HEK293 (cell line): ENCODE results near the gene CD99L2.
A peak's percentile ranks its signal among the peaks of the same experiment; 100 is the strongest.
"Not testable (repeated sequence)": the region's sequence is repeated elsewhere in the genome, so short reads cannot be mapped to it uniquely, and the experiment has no call there.

Experiments used
- CTCF ChIA-PET: fragments of 350-600 bp; formaldehyde crosslinking; extraction: SDS; loops from one replicate; lab custom pipeline; 2021; ENCODE audit warnings: antibody characterized with exemption; lab: Yijun Ruan, JAX
- POLR2A ChIA-PET: fragments of 300-600 bp; formaldehyde crosslinking; extraction: SDS; loops from one replicate; lab custom pipeline; 2020; ENCODE audit warnings: antibody characterized with exemption, inconsistent platforms; lab: Yijun Ruan, JAX
- H3K27ac ChIP-seq: fragments of 200-500 bp; sonication (Bioruptor generic); 2 replicates; pipeline ENCODE4 v1.5.1; 2014; ENCODE audit warnings: low read depth, low read length, control low read depth, inconsistent platforms; ENCODE audit errors: extremely low read depth
- H3K36me3 ChIP-seq, 2 experiments: fragments of 200-500 bp in 1 of 2; sonication (Bioruptor generic) in 1 of 2; 1 replicate in 1 of 2; 2 replicates in 1 of 2; pipeline ENCODE4 v1.5.1; 2014 to 2017; ENCODE audit warnings: inconsistent platforms in 2 of 2, low read length in 2 of 2; ENCODE audit not compliant: control insufficient read depth in 2 of 2, insufficient read depth in 1 of 2
- H3K4me1 ChIP-seq: fragments of 200-500 bp; sonication (Bioruptor generic); 2 replicates; pipeline ENCODE4 v1.5.1; 2014; ENCODE audit warnings: mild to moderate bottlenecking, low read length, inconsistent platforms; ENCODE audit not compliant: control insufficient read depth, insufficient read depth
- H3K4me3 ChIP-seq: 2 replicates; pipeline ENCODE4 v1.5.1; 2011; ENCODE audit warnings: low read depth, mild to moderate bottlenecking, control low read depth, low read length, moderate library complexity
- H3K9me3 ChIP-seq: fragments of 200-500 bp; sonication (Bioruptor generic); 2 replicates; pipeline ENCODE4 v1.5.1; 2014; ENCODE audit warnings: low read depth, low read length, inconsistent platforms; ENCODE audit not compliant: control insufficient read depth, insufficient read depth
- EGR2 ChIP-seq: fragments of 450-650 bp; formaldehyde crosslinking; IDR thresholded peaks from 2 replicates; pipeline ENCODE4 v1.5.1; 2016; ENCODE audit warnings: low read depth, missing biosample characterization, missing genetic modification characterization
- ELK4 ChIP-seq: IDR thresholded peaks from 2 replicates; pipeline ENCODE4 v1.6.1; 2011; ENCODE audit warnings: mild to moderate bottlenecking, low read depth, low read length, borderline replicate concordance
- HOXC10 ChIP-seq: sonication (generic); formaldehyde crosslinking; IDR thresholded peaks from 2 replicates; pipeline ENCODE4 v1.8.1; 2023; ENCODE audit warnings: mild to moderate bottlenecking, missing genetic modification reagents
- HOXD13 ChIP-seq: sonication (generic); formaldehyde crosslinking; IDR thresholded peaks from 2 replicates; pipeline ENCODE4 v1.8.0; 2022; ENCODE audit warnings: missing genetic modification reagents, borderline replicate concordance
- KLF10 ChIP-seq: fragments of 450-650 bp; IDR thresholded peaks from 2 replicates; pipeline ENCODE4 v1.5.1; 2018; ENCODE audit warnings: missing biosample characterization, mild to moderate bottlenecking, missing genetic modification characterization
- REPIN1 ChIP-seq: fragments of 450-650 bp; formaldehyde crosslinking; IDR thresholded peaks from 2 replicates; pipeline ENCODE4 v1.5.1; 2017; ENCODE audit warnings: missing biosample characterization, missing genetic modification characterization, low read depth
- YY2 ChIP-seq: fragments of 450-650 bp; formaldehyde crosslinking; IDR thresholded peaks from 2 replicates; pipeline ENCODE4 v1.5.1; 2016; ENCODE audit warnings: missing biosample characterization, missing genetic modification characterization
- ZBTB49 ChIP-seq: fragments of 450-650 bp; formaldehyde crosslinking; IDR thresholded peaks from 2 replicates; pipeline ENCODE4 v1.5.1; 2016; ENCODE audit warnings: missing biosample characterization, missing genetic modification characterization, low read depth
- ZNF157 ChIP-seq: fragments of 450-650 bp; formaldehyde crosslinking; IDR thresholded peaks from 2 replicates; pipeline ENCODE4 v1.5.1; 2016; ENCODE audit warnings: missing biosample characterization, missing genetic modification characterization
- ZNF169 ChIP-seq: fragments of 450-650 bp; formaldehyde crosslinking; IDR thresholded peaks from 2 replicates; pipeline ENCODE4 v1.5.1; 2016; ENCODE audit warnings: missing biosample characterization, missing genetic modification characterization
- ZNF24 ChIP-seq: fragments of 450-650 bp; formaldehyde crosslinking; IDR thresholded peaks from 2 replicates; pipeline ENCODE4 v1.5.1; 2016; ENCODE audit warnings: missing biosample characterization, missing genetic modification characterization
- ZNF292 ChIP-seq: fragments of 450-650 bp; formaldehyde crosslinking; IDR thresholded peaks from 2 replicates; pipeline ENCODE4 v1.5.1; 2016; ENCODE audit warnings: low read depth, missing biosample characterization, missing genetic modification characterization, borderline replicate concordance
- ZNF366 ChIP-seq: fragments of 450-650 bp; formaldehyde crosslinking; conservative IDR thresholded peaks from 2 replicates; pipeline ENCODE4 v1.5.1; 2016; ENCODE audit warnings: missing biosample characterization, missing genetic modification characterization
- ZNF513 ChIP-seq: fragments of 450-650 bp; IDR thresholded peaks from 2 replicates; pipeline ENCODE4 v1.5.1; 2018; ENCODE audit warnings: missing biosample characterization, missing genetic modification characterization
- ZNF530 ChIP-seq: fragments of 450-650 bp; formaldehyde crosslinking; IDR thresholded peaks from 2 replicates; pipeline ENCODE4 v1.5.1; 2016; ENCODE audit warnings: low read depth, missing biosample characterization, missing genetic modification characterization
- ZNF639 ChIP-seq: fragments of 450-650 bp; formaldehyde crosslinking; IDR thresholded peaks from 2 replicates; pipeline ENCODE4 v1.5.1; 2016; ENCODE audit warnings: missing biosample characterization, missing genetic modification characterization
- ZSCAN5A ChIP-seq: fragments of 450-650 bp; formaldehyde crosslinking; IDR thresholded peaks from 2 replicates; pipeline ENCODE4 v1.5.1; 2016; ENCODE audit warnings: missing biosample characterization, missing genetic modification characterization

The CD99L2 gene

GRCh38 chrX:150831863-150832262 lies 66.6 kb downstream of the CD99L2 start:
- CTCF ChIA-PET: interaction anchor here (0.7 kb wide), 1 partner anchor 59 kb away, joined by 3 read pairs; no protein-coding TSS in a partner anchor
- no peak overlapping the region for H3K27ac ChIP-seq
- POLR2A ChIA-PET: no interaction called here

GRCh38 chrX:150828785-150829184 lies 69.7 kb downstream of the CD99L2 start:
- ChIA-PET POLR2A (no interaction called here), CTCF (no interaction called here)
- H3K9me3 ChIP-seq: no peaks in the 10 kb centered on the region
- H3K4me3 ChIP-seq: no peak overlapping the region
- no peak overlapping the region for H3K27ac ChIP-seq
- no peak for TF ChIP-seq EGR2 (tag by site-specific recombination)
- no peak for TF ChIP-seq KLF10
- TF ChIP-seq ZNF292: no peak
- no peak for TF ChIP-seq REPIN1 (tag by site-specific recombination)
- no peak for TF ChIP-seq ELK4
- TF ChIP-seq ZNF157 (tag by site-specific recombination): no peak
- TF ChIP-seq HOXD13 (CRISPR knock-in tag): no peak
- TF ChIP-seq ZNF530: no peak
- H3K36me3 ChIP-seq: peaks cover 0 to 18% of the 10 kb centered on the region in 2 experiments; a peak in 2 of 3 replicates
- H3K4me1 ChIP-seq: no peaks in the 10 kb centered on the region

More at GRCh38 chrX:150831863-150832262, 66.6 kb downstream of the CD99L2 start:
- TF ChIP-seq ZNF169 (tag by site-specific recombination): no peak
- TF ChIP-seq ZSCAN5A (tag by site-specific recombination): no peak
- no peak for TF ChIP-seq HOXC10 (CRISPR knock-in tag)
- no peak for TF ChIP-seq ZBTB49 (tag by site-specific recombination)
- no peak for TF ChIP-seq ZNF24 (tag by site-specific recombination)
- no peak for TF ChIP-seq YY2 (tag by site-specific recombination)
- TF ChIP-seq ZNF639 (tag by site-specific recombination): no peak
- Histone ChIP-seq H3K4me1 (no peaks in the 10 kb centered on the region), H3K9me3 (no peaks in the 10 kb centered on the region), H3K4me3 (no peak overlapping the region), H3K36me3 (peaks cover 0 to 15% of the 10 kb centered on the region in 2 experiments; a peak in 2 of 3 replicates)

GRCh38 chrX:150824352-150824751 lies 74.1 kb downstream of the CD99L2 start:
- POLR2A ChIA-PET, H3K9me3 ChIP-seq, H3K4me3 ChIP-seq, CTCF ChIA-PET, H3K4me1 ChIP-seq, H3K27ac ChIP-seq: not testable (repeated sequence)
- peaks cover 0 to 18% of the 10 kb centered on the region in 2 experiments; a peak in 2 of 3 replicates for H3K36me3 ChIP-seq
- peak; percentile 85 for TF ChIP-seq ZNF513 (tag by site-specific recombination)
- TF ChIP-seq ZNF366 (tag by site-specific recombination): peak; percentile 85
